HCT116 (cell line): ENCODE measurements around the gene MAP3K2. TPM values are rescaled to one million over a fixed set of nuclear protein-coding genes. Genes with fewer than 3 reads are reported as not detected.

Experiments used
- ATAC-seq: fragments of 200-7000 bp; cut with Tn5 transposase; 2 replicates; pipeline ENCODE4 v1.9.1; 2020; ENCODE audit warnings: mild to moderate bottlenecking, moderate library complexity
- BruUV-seq: library from RNA; stranded (reverse); fragments of 400-500 nt; replicated peaks from 2 replicates; lab custom pipeline; 2021; lab: Mats Ljungman, UMichigan
- CTCF ChIA-PET: fragments of 300-600 bp; sonication (Branson Sonifier 250); formaldehyde crosslinking; loops from one replicate; lab custom pipeline; 2021; ENCODE audit warnings: antibody characterized with exemption; lab: Charles Lee
- POLR2A ChIA-PET: fragments of 300-600, 350-600 bp; sonication (Branson Sonifier 250); formaldehyde crosslinking; loops from one replicate; lab custom pipeline; 2021; ENCODE audit warnings: antibody characterized with exemption; lab: Charles Lee
- RAD21 ChIA-PET, 2 experiments: fragments of 300-600 bp; sonication (Branson Sonifier 250); formaldehyde crosslinking; loops; one replicate each; lab custom pipeline; 2023; ENCODE audit warnings: low total read pairs in 2 of 2; ENCODE audit not compliant: uncharacterized antibody in 2 of 2, unreplicated experiment in 2 of 2, low non-redundant PET in 1 of 2; lab: Charles Lee
- DNase-seq: peaks from one replicate; pipeline ENCODE4 v3.0.0-alpha.2; 2010; ENCODE audit warnings: low read depth, low spot score
- H2AFZ ChIP-seq: fragments of 200-600 bp; shearing (Covaris generic), sonication (generic); 2 replicates; pipeline ENCODE4 v1.6.1; 2017; ENCODE audit warnings: low read depth, mixed run types, mixed read lengths, antibody characterized with exemption, low read length; ENCODE audit not compliant: poor library complexity, severe bottlenecking
- H3K27ac ChIP-seq: 2 replicates; pipeline ENCODE4 v1.5.1; 2012; ENCODE audit warnings: low read depth, low read length
- H3K27me3 ChIP-seq: fragments of 200-600 bp; sonication (generic); 2 replicates; pipeline ENCODE4 v1.6.1; 2016; ENCODE audit warnings: mixed run types, low read length, mixed read lengths; ENCODE audit not compliant: insufficient read depth
- H3K36me3 ChIP-seq, 2 experiments: fragments of 200-500 bp in 1 of 2; fragments of 200-600 bp in 1 of 2; sonication (Bioruptor generic) in 1 of 2; sonication (generic) in 1 of 2; 2 replicates each; pipeline versions ENCODE4 v1.5.1 to v1.6.1; 2014 to 2016; ENCODE audit warnings: low read length in 2 of 2, inconsistent platforms in 1 of 2, mixed read lengths in 1 of 2, mixed run types in 1 of 2; ENCODE audit not compliant: insufficient read depth in 2 of 2, control insufficient read depth in 1 of 2
- H3K4me1 ChIP-seq, 2 experiments: fragments of 200-600 bp in 1 of 2; sonication (generic) in 1 of 2; 2 replicates each; pipeline versions ENCODE4 v1.5.1 to v1.6.1; 2012 to 2017; ENCODE audit warnings: low read length in 2 of 2, inconsistent platforms in 1 of 2, mild to moderate bottlenecking in 1 of 2, mixed read lengths in 1 of 2, mixed run types in 1 of 2, moderate library complexity in 1 of 2; ENCODE audit not compliant: insufficient read depth in 2 of 2, control insufficient read depth in 1 of 2
- H3K4me2 ChIP-seq: fragments of 200-600 bp; sonication (generic); 2 replicates; pipeline ENCODE4 v1.6.1; 2017; ENCODE audit warnings: mixed run types, low read length, mixed read lengths
- H3K4me3 ChIP-seq, 2 experiments: fragments of 200-600 bp in 1 of 2; sonication (generic) in 1 of 2; replicated peaks in 1 of 2; 2 replicates each; pipeline ENCODE4 v1.5.1; 2011 to 2016; ENCODE audit warnings: low read length in 2 of 2, control low read depth in 1 of 2, low read depth in 1 of 2, mild to moderate bottlenecking in 1 of 2, mixed read lengths in 1 of 2, mixed run types in 1 of 2
- H3K79me2 ChIP-seq: fragments of 200-600 bp; sonication (generic); 2 replicates; pipeline ENCODE4 v1.6.1; 2017; ENCODE audit warnings: mild to moderate bottlenecking, mixed run types, low read length, moderate library complexity, mixed read lengths; ENCODE audit not compliant: insufficient read depth
- H3K9ac ChIP-seq: fragments of 200-600 bp; sonication (generic); 2 replicates; pipeline ENCODE4 v1.6.1; 2016; ENCODE audit warnings: low read length, mixed read lengths
- H3K9me2 ChIP-seq: fragments of 200-600 bp; sonication (generic), shearing (Covaris generic); 2 replicates; pipeline ENCODE4 v1.6.1; 2017; ENCODE audit warnings: mixed run types, mild to moderate bottlenecking, moderate library complexity; ENCODE audit not compliant: insufficient read depth
- H3K9me3 ChIP-seq, 2 experiments: fragments of 200-500 bp in 1 of 2; fragments of 200-600 bp in 1 of 2; sonication (Bioruptor generic) in 1 of 2; sonication (generic) in 1 of 2; 2 replicates each; pipeline ENCODE4 v1.6.1; 2014 to 2017; ENCODE audit warnings: low read length in 2 of 2, mixed read lengths in 2 of 2, inconsistent platforms in 1 of 2, low read depth in 1 of 2, mild to moderate bottlenecking in 1 of 2, mixed run types in 1 of 2, moderate library complexity in 1 of 2; ENCODE audit not compliant: control insufficient read depth in 1 of 2, insufficient read depth in 1 of 2
- H4K20me1 ChIP-seq: fragments of 200-600 bp; sonication (generic), shearing (Covaris generic); 2 replicates; pipeline ENCODE4 v1.6.1; 2017; ENCODE audit warnings: mixed run types, mild to moderate bottlenecking, moderate library complexity; ENCODE audit not compliant: insufficient read depth
- CTCF ChIP-seq, 3 experiments: fragments of 200-600 bp in 1 of 3; sonication (generic) in 1 of 3; IDR thresholded peaks in 2 of 3; conservative IDR thresholded peaks in 1 of 3; 2 replicates each; pipeline ENCODE4 v1.5.1; 2012 to 2017; ENCODE audit warnings: low read depth in 2 of 3, low read length in 2 of 3, antibody characterized with exemption in 1 of 3, borderline replicate concordance in 1 of 3, control low read depth in 1 of 3, mild to moderate bottlenecking in 1 of 3, mixed read lengths in 1 of 3, mixed run types in 1 of 3, moderate library complexity in 1 of 3; ENCODE audit not compliant: insufficient read depth in 1 of 3
- EGR1 ChIP-seq: IDR thresholded peaks from 2 replicates; pipeline ENCODE4 v1.6.1; 2012; ENCODE audit warnings: low read depth
- EZH2 ChIP-seq: fragments of 200-600 bp; sonication (generic); IDR thresholded peaks from 2 replicates; pipeline ENCODE4 v1.6.1; 2017; ENCODE audit warnings: antibody characterized with exemption, mixed run types
- EZH2phosphoT487 ChIP-seq: fragments of 200-600 bp; IDR thresholded peaks from 2 replicates; pipeline ENCODE4 v1.6.1; 2018; ENCODE audit warnings: antibody characterized with exemption, borderline replicate concordance
- FOSL1 ChIP-seq: IDR thresholded peaks from 2 replicates; pipeline ENCODE4 v1.6.1; 2012; ENCODE audit warnings: low read depth
- MAX ChIP-seq: IDR thresholded peaks from 2 replicates; pipeline ENCODE4 v1.6.1; 2012
- POLR2A ChIP-seq: IDR thresholded peaks from 2 replicates; pipeline ENCODE4 v1.7.0; 2011; ENCODE audit warnings: borderline replicate concordance; ENCODE audit not compliant: insufficient read depth, insufficient read length; ENCODE audit errors: extremely low read depth
- POLR2AphosphoS5 ChIP-seq: IDR thresholded peaks from 2 replicates; pipeline ENCODE4 v1.6.1; 2011; ENCODE audit warnings: mild to moderate bottlenecking, low read depth, low read length, moderate library complexity
- RAD21 ChIP-seq: IDR thresholded peaks from 2 replicates; pipeline ENCODE4 v1.6.1; 2012; ENCODE audit warnings: low read depth, mild to moderate bottlenecking
- REST ChIP-seq: IDR thresholded peaks from 2 replicates; pipeline ENCODE4 v1.6.1; 2012; ENCODE audit warnings: low read depth
- SIN3A ChIP-seq: IDR thresholded peaks from 2 replicates; pipeline ENCODE4 v1.6.1; 2012; ENCODE audit warnings: low read depth
- TCF7L2 ChIP-seq: IDR thresholded peaks from 2 replicates; pipeline ENCODE4 v1.7.0; 2011; ENCODE audit warnings: borderline replicate concordance, inconsistent platforms; ENCODE audit not compliant: insufficient read depth, insufficient read length; ENCODE audit errors: extremely low read depth
- ZFX ChIP-seq: fragments of 450-650 bp; IDR thresholded peaks from 2 replicates; pipeline ENCODE4 v1.6.1; 2017
- ZNF274 ChIP-seq: fragments of 200-500 bp; sonication (Bioruptor generic); IDR thresholded peaks from 2 replicates; pipeline ENCODE4 v1.6.1; 2014; ENCODE audit warnings: mild to moderate bottlenecking, low read depth, low read length, inconsistent platforms
- intact Hi-C: fragments of 100-400 bp; cut with micrococcal nuclease; formaldehyde crosslinking; loops from 2 replicates; pipeline ENCODE4 v1.10.0; 2022
- total RNA-seq: library from RNA; stranded (reverse); gene quantifications from one replicate; pipeline ENCODE4 v1.2.1, GENCODE V29; 2021; ENCODE audit not compliant: unreplicated experiment

Gene MAP3K2
- total RNA-seq, 1 experiment from 2014 or later: 44.5 TPM

GRCh38 chr2:127379712-127380355 lies 7.9 kb downstream of the MAP3K2 start:
- H3K36me3 ChIP-seq: no peaks in the 10 kb centered on the region
- BruUV-seq: no TSS peak
- H3K27me3 ChIP-seq: no peaks in the 10 kb centered on the region
- POLR2A ChIA-PET: no interaction called here
- no peaks in the 10 kb centered on the region for H3K9me2 ChIP-seq
- CTCF ChIA-PET: interaction anchor here (1.1 to 1.2 kb wide), 2 partner anchors 9 kb away, joined by 3 to 4 read pairs; no protein-coding TSS in a partner anchor
- no peaks in the 10 kb centered on the region for H3K4me1 ChIP-seq
- RAD21 ChIA-PET: no interaction called here
- no peak overlapping the region for H3K9ac ChIP-seq
- H3K4me3 ChIP-seq: no peak overlapping the region
- no peak overlapping the region for H3K4me2 ChIP-seq
- ATAC-seq (no peak), DNase-seq (no peak)
- no peak overlapping the region for H3K27ac ChIP-seq
- intact Hi-C loops: no loop called here
- H4K20me1 ChIP-seq: peaks cover 13% of the 10 kb centered on the region; the same call in 1 of the 2 replicates
- TF ChIP-seq SIN3A: no peak
- no peak for TF ChIP-seq EGR1
- no peak for TF ChIP-seq EZH2phosphoT487
- no peak for TF ChIP-seq POLR2A
- TF ChIP-seq ZNF274: no peak
- no peak for TF ChIP-seq CTCF (IDR thresholded peaks at IDR 0.05 in 2 of 3, conservative IDR thresholded peaks at IDR 0.05 in 1 of 3; ENCODE audit: borderline replicate concordance in 1 of 3, insufficient read depth in 1 of 3, low read depth in 2 of 3, low read length in 2 of 3)
- no peak for TF ChIP-seq ZFX
- TF ChIP-seq POLR2AphosphoS5: no peak
- no peak for TF ChIP-seq EZH2
- TF ChIP-seq FOSL1: no peak
- no peak for TF ChIP-seq TCF7L2
- no peak for TF ChIP-seq RAD21
- TF ChIP-seq MAX: no peak
- TF ChIP-seq REST: no peak
- H2AFZ ChIP-seq: no peak overlapping the region
- H3K9me3 ChIP-seq: no peaks in the 10 kb centered on the region
- H3K79me2 ChIP-seq: peaks cover 75% of the 10 kb centered on the region
